Activated CD8-positive, alpha-beta T cell treated with anti-CD3 and anti-CD28 coated beads for 36 hours (primary cell): Measurements from ENCODE around the gene SIGLEC15. TPM values are rescaled to one million over a fixed set of nuclear protein-coding genes. Genes with fewer than 3 reads are reported as not detected.

Experiments used
- ATAC-seq: fragments of 200-7000 bp; cut with Tn5 transposase; one replicate; pipeline ENCODE4 v1.10.0; 2021; ENCODE audit warnings: mild to moderate bottlenecking, moderate library complexity
- CTCF ChIA-PET: fragments of 350-600 bp; sonication (Branson Sonifier 250); formaldehyde crosslinking; loops from one replicate; lab custom pipeline; 2021; ENCODE audit warnings: antibody characterized with exemption; lab: Charles Lee
- POLR2A ChIA-PET: fragments of 350-600 bp; sonication (Branson Sonifier 250); formaldehyde crosslinking; loops from one replicate; lab custom pipeline; 2021; ENCODE audit warnings: antibody characterized with exemption; lab: Charles Lee
- DNase-seq: peaks from one replicate; pipeline ENCODE4 v3.0.0-alpha.2; 2020
- H3K27ac Mint-ChIP-seq: one replicate; pipeline ENCODE4 v1.8.0; 2021; ENCODE audit warnings: mild to moderate bottlenecking, mixed read lengths
- H3K27me3 Mint-ChIP-seq: one replicate; pipeline ENCODE4 v1.8.0; 2021; ENCODE audit warnings: mixed read lengths
- H3K36me3 Mint-ChIP-seq: one replicate; pipeline ENCODE4 v1.8.0; 2021; ENCODE audit warnings: low read depth, mixed read lengths
- H3K4me1 Mint-ChIP-seq: one replicate; pipeline ENCODE4 v1.8.0; 2021; ENCODE audit warnings: low read depth, mixed read lengths
- H3K4me3 Mint-ChIP-seq: one replicate; pipeline ENCODE4 v1.8.0; 2021; ENCODE audit warnings: mild to moderate bottlenecking, moderate library complexity, mixed read lengths
- H3K9me3 Mint-ChIP-seq: one replicate; pipeline ENCODE4 v1.8.0; 2021; ENCODE audit warnings: mixed read lengths
- intact Hi-C: fragments of 100-400 bp; cut with micrococcal nuclease; formaldehyde crosslinking; loops from one replicate; pipeline ENCODE4 v1.10.0; 2022
- total RNA-seq, 2 experiments: library from RNA; stranded (reverse); gene quantifications; one replicate each; pipeline ENCODE4 v1.2.3, GENCODE V29; 2021
- TF ChIP-seq, protein P1 (sequence below): fragments of 200-600 bp; IDR thresholded peaks from one replicate; pipeline ENCODE4 v1.8.0; 2022; ENCODE audit warnings: antibody characterized with exemption, mild to moderate bottlenecking

The SIGLEC15 gene
- total RNA-seq, 2 experiments from 2014 or later = not detected

DNA sequence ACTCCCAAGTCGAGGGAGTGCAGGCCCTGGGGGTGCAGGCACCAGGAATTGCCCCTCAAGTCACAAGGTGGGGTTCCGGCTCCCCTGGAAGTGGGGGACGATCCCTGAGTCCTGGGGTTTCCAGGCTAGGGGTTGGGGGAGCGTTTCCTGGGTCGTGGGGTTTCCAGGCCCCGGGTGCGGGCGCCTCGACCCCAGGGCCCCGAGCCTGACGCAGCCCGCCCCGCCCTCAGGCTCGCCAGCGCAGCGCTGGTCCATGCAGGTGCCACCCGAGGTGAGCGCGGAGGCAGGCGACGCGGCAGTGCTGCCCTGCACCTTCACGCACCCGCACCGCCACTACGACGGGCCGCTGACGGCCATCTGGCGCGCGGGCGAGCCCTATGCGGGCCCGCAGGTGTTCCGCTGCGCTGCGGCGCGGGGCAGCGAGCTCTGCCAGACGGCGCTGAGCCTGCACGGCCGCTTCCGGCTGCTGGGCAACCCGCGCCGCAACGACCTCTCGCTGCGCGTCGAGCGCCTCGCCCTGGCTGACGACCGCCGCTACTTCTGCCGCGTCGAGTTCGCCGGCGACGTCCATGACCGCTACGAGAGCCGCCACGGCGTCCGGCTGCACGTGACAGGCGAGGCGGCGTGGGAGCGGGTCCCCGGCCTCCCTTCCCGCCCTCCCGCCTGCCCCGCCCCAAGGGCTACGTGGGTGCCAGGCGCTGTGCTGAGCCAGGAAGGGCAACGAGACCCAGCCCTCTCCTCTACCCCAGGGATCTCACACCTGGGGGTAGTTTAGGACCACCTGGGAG, 12.0 kb downstream of the SIGLEC15 start:
- no peak overlapping the region for H3K27ac Mint-ChIP-seq
- TF ChIP-seq, protein P1, sequence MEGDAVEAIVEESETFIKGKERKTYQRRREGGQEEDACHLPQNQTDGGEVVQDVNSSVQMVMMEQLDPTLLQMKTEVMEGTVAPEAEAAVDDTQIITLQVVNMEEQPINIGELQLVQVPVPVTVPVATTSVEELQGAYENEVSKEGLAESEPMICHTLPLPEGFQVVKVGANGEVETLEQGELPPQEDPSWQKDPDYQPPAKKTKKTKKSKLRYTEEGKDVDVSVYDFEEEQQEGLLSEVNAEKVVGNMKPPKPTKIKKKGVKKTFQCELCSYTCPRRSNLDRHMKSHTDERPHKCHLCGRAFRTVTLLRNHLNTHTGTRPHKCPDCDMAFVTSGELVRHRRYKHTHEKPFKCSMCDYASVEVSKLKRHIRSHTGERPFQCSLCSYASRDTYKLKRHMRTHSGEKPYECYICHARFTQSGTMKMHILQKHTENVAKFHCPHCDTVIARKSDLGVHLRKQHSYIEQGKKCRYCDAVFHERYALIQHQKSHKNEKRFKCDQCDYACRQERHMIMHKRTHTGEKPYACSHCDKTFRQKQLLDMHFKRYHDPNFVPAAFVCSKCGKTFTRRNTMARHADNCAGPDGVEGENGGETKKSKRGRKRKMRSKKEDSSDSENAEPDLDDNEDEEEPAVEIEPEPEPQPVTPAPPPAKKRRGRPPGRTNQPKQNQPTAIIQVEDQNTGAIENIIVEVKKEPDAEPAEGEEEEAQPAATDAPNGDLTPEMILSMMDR = peak; percentile 47
- peak; percentile 85 for ATAC-seq
- intact Hi-C loops = no loop called here
- H3K4me1 Mint-ChIP-seq = peaks cover 7% of the 10 kb centered on the region
- DNase-seq = peak; percentile 70
- no peaks in the 10 kb centered on the region for H3K9me3 Mint-ChIP-seq
- H3K4me3 Mint-ChIP-seq = no peak overlapping the region
- H3K36me3 Mint-ChIP-seq = no peaks in the 10 kb centered on the region
- ChIA-PET CTCF (interaction anchor here (1.0 to 1.4 kb wide), 5 partner anchors 20 to 171 kb away, joined by 3 to 5 read pairs (median 3); partner anchors contain the start of gene SLC14A1), POLR2A (no interaction called here)
- peaks cover 35% of the 10 kb centered on the region for H3K27me3 Mint-ChIP-seq

DNA sequence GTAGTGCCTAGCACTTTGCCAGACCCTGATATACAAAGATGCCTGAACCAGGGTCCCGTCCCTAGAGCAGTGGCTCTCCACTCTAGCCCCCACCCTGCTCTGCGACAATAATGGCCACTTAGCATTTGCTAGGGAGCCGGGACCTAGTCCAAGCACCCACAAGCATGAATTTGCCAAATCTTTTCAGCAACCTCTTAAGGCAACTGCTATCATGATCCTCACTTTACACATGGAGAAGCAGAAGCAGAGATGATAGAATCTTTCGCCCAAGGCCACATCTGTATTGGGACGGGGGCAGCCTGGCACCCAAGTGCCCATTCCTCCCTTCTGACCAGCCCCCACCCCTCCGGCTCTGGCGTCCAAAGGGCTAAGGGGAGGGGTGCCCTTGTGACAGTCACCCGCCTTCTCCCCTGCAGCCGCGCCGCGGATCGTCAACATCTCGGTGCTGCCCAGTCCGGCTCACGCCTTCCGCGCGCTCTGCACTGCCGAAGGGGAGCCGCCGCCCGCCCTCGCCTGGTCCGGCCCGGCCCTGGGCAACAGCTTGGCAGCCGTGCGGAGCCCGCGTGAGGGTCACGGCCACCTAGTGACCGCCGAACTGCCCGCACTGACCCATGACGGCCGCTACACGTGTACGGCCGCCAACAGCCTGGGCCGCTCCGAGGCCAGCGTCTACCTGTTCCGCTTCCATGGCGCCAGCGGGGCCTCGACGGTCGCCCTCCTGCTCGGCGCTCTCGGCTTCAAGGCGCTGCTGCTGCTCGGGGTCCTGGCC, 13.0 kb downstream of the SIGLEC15 start:
- CTCF ChIA-PET = interaction anchor here (1.2 to 2.0 kb wide), 7 partner anchors 15 to 235 kb away, joined by 3 to 9 read pairs (median 3); partner anchors contain the start of gene SLC14A1
- H3K4me3 Mint-ChIP-seq = no peak overlapping the region
- POLR2A ChIA-PET = no interaction called here

DNA sequence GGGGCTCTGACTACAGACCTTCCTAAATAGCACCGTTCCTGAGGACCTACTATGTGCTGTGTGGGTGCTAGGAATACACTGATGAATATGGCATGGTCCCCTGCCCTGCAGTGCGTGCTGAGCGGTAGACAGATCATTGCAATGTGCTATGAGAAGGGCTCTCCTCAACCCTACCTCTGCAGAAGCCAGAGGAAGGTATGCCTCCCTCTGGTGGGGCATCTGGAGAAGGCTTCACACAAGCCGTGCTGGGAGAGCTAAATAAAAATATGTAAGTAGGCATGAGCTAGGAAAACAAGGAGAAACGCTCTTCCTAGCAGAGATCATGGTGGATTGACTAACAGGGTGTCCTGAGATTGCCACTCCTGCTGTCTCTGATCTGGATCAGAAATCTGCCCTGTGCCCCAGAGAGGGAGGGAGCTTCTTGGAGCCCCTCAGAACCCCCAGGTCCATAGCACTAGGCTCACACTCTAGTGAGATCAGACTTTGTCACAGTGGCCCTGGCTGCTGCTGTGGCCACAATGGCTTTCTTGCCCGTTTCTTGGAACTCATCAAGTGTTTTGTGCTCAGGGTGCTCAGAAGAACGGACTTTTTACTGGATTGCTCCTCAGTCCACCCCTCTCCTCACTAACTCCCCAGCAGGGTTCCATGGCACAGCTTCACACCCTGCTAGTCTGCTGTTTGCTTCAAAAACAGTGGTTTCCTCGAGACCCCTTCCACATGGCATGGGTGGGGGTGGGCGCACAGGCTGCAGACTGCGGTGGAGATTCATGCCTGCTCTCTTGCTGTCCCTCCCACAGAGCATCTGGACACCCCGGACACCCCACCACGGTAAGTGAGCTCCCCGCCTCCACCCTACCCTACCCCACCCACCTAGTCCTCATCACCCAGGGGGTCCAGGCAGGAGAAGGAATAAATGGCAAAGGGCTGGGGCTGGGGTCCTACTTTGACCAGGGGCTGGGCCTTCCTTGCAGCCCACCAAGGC, 14.2 kb downstream of the SIGLEC15 start:
- Mint-ChIP-seq H3K4me1 (peaks cover 7% of the 10 kb centered on the region), H3K36me3 (no peaks in the 10 kb centered on the region), H3K9me3 (no peaks in the 10 kb centered on the region), H3K4me3 (no peak overlapping the region), H3K27me3 (peaks cover 35% of the 10 kb centered on the region), H3K27ac (no peak overlapping the region)
- ChIA-PET CTCF (interaction anchor here (0.6 to 2.7 kb wide), 19 partner anchors 9 to 234 kb away, joined by 3 to 10 read pairs (median 4); no protein-coding TSS in a partner anchor), POLR2A (interaction anchor here (1.1 kb wide), 1 partner anchor 174 kb away, joined by 3 read pairs; no protein-coding TSS in a partner anchor)
- ATAC-seq (peak; percentile 72), DNase-seq (peak; percentile 48)
- intact Hi-C loops = no loop called here
- TF ChIP-seq, protein P1 = peak; percentile 33

More for the DNA sequence above, 13.0 kb downstream of the SIGLEC15 start:
- no peak for ATAC-seq
- intact Hi-C loops = no loop called here
- no peak overlapping the region for H3K27ac Mint-ChIP-seq
- DNase-seq = no peak
- H3K4me1 Mint-ChIP-seq = peaks cover 7% of the 10 kb centered on the region
- no peaks in the 10 kb centered on the region for H3K36me3 Mint-ChIP-seq
- no peaks in the 10 kb centered on the region for H3K9me3 Mint-ChIP-seq
- H3K27me3 Mint-ChIP-seq = peaks cover 35% of the 10 kb centered on the region
- TF ChIP-seq, protein P1 = no peak

DNA sequence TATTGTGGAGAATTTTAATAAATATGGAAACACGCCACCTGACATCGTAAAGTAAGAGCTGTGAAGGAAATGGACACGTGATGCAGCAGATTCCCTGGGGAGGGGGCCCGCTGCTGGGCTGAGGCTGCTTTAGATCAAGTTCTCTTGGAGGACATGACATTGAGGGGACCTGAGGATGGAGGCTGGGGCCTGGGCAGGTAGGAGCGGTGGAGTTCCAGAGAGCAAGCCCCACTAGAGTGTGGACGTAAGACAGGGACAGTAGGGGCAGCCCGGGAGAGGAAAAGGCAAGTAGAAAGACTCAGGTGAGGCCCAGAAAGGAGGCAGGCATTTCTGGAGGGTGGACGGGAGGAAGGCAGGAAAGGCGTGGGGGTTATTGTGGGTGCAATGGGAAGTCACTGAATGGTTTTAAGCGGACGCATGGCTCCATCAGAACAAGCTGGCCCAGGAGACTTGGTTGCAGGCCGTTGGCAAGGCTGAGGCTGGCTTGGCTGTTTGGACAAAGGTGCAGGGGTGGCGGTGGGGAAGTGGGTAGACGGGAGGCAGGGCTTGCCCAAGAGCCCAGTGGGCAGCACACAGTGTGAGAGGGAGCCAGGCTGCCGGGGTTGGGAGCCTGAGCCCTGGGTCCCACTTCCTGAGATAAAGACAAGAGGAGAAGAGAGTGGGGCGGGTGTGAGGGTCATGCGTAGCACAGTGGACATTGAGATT, 15.7 kb downstream of the SIGLEC15 start:
- Mint-ChIP-seq H3K36me3 (no peaks in the 10 kb centered on the region), H3K27me3 (peaks cover 29% of the 10 kb centered on the region), H3K4me3 (no peak overlapping the region), H3K9me3 (no peaks in the 10 kb centered on the region), H3K27ac (no peak overlapping the region), H3K4me1 (peaks cover 10% of the 10 kb centered on the region)
- TF ChIP-seq, protein P1 = no peak
- intact Hi-C loops = no loop called here
- DNase-seq (no peak), ATAC-seq (no peak)
- ChIA-PET POLR2A (no interaction called here), CTCF (interaction anchor here (2.7 kb wide), 1 partner anchor 38 kb away, joined by 10 read pairs; no protein-coding TSS in a partner anchor)
